CD4-positive, alpha-beta T cell treated with Interleukin-12 subunit alpha and Interleukin-12 subunit beta, for 1 hour (primary cell): ENCODE data around the gene PIK3R5.
A peak's percentile ranks its signal among the peaks of the same experiment; 100 is the strongest.
"Not testable (repeated sequence)": the region's sequence is repeated elsewhere in the genome, so short reads cannot be mapped to it uniquely, and the experiment has no call there.

Experiments
- DNase-seq: peaks from one replicate; pipeline ENCODE4 v3.0.0-alpha.2; 2020

PIK3R5 gene, protein sequence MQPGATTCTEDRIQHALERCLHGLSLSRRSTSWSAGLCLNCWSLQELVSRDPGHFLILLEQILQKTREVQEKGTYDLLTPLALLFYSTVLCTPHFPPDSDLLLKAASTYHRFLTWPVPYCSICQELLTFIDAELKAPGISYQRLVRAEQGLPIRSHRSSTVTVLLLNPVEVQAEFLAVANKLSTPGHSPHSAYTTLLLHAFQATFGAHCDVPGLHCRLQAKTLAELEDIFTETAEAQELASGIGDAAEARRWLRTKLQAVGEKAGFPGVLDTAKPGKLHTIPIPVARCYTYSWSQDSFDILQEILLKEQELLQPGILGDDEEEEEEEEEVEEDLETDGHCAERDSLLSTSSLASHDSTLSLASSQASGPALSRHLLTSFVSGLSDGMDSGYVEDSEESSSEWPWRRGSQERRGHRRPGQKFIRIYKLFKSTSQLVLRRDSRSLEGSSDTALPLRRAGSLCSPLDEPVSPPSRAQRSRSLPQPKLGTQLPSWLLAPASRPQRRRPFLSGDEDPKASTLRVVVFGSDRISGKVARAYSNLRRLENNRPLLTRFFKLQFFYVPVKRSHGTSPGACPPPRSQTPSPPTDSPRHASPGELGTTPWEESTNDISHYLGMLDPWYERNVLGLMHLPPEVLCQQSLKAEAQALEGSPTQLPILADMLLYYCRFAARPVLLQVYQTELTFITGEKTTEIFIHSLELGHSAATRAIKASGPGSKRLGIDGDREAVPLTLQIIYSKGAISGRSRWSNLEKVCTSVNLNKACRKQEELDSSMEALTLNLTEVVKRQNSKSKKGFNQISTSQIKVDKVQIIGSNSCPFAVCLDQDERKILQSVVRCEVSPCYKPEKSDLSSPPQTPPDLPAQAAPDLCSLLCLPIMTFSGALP

DNA sequence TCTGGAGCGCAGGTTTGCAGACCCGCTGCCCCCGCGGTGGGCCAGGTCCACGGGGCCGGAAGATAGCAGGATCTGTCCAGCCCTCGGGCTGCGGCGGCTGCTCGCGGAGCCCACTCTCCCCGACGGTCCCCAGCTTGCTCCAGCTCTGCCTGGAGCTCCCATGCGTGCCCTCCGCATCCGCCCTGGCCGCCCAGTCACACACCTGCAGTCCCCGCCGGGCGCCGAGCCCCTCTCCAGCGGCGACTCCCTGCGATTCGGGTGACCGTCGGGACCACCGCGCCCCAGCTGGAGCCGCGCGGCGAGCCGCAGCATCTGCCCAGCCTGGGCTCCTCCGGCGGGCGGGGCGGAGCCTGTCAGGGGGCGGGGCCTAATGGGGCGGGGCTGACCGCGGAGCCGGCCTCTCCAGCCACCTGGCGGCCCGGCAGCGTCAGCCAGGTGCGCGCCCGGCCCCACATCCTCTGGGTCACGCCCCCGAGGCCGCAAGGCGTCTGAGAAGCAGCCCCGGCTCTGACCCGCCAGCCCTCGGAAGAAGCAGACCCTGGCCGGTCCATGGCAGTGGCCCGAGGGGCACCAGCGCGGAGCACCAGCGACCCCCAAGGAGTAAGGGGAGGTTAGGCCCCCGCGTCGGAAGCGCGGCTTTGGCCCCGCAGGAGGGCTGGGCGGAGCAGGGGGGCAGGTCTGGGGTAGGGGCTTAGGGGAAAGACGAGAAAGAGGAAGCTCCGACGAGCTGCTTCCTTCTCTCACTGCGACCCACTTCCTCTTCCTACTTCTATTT is at the start of gene PIK3R5:
TSS of gene PIK3R5 (minus strand) at position 314 of the 775 bp plus-strand sequence. CDS start 54,213 bp downstream, outside the sequence.
- peak; percentile 89 for DNase-seq

GRCh38 chr17:9011001-9011400 is 45.5 kb upstream of the PIK3R5 start:
- no peak for DNase-seq

GRCh38 chr17:9009737-9010136 is 44.2 kb upstream of the PIK3R5 start:
- no peak for DNase-seq

- no peak for DNase-seq
Measured at GRCh38 chr17:9009096-9009495, 43.6 kb upstream of the PIK3R5 start.

DNA sequence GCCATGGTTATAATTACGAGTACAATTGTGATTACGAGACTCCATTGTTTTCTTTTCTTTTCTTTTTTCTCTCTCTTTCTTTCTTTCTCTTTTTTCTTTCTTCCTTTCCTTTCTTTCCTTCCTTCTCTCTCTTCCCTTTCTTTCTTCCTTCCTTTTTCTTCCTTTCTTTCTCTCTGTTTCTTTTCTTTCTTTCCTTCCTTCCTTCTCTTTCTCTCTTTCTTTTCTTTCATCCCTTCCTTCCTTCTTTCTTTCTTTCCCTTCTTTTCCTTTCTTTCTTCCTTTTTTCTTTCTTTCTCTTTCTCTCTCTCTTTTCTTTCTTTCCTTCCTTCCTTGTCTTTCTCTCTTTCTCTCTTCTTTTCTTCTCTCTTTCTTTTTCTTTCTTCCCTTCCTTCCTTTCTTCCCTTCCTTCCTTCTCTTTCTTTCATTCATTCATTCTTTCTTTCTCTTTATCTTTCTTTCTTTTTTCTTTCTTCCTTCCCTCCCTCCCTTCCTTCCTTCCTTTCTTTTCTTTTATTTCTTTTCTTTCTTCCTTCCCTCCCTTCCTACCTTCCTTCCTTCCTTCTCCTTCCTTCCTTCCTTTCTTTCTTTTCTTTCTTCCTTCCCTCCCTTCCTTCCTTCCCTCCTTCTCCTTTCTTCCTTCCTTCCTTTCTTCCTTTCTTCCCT is 41.7 kb upstream of the PIK3R5 start:
- no peak for DNase-seq

GRCh38 chr17:9006175-9006767 is 40.8 kb upstream of the PIK3R5 start:
- no peak for DNase-seq

DNA sequence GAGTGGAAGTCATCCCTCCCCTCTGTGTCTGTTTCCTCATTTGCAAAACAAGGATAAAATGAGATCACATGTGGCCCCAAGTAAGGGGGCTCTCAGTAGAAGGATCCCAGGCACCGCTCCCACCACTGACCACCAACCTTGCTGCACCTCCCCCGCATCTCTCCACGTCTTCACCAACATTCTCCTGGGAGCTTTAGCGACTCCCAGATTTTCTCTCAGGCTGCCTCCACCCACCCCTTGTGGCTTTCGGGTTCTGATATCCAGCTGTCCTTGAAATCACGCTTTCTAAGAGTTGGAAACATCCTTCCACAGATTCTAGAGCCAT is 39.4 kb upstream of the PIK3R5 start:
- no peak for DNase-seq

- DNase-seq: no peak
Measured at GRCh38 chr17:9004132-9004960, 38.8 kb upstream of the PIK3R5 start.

DNA sequence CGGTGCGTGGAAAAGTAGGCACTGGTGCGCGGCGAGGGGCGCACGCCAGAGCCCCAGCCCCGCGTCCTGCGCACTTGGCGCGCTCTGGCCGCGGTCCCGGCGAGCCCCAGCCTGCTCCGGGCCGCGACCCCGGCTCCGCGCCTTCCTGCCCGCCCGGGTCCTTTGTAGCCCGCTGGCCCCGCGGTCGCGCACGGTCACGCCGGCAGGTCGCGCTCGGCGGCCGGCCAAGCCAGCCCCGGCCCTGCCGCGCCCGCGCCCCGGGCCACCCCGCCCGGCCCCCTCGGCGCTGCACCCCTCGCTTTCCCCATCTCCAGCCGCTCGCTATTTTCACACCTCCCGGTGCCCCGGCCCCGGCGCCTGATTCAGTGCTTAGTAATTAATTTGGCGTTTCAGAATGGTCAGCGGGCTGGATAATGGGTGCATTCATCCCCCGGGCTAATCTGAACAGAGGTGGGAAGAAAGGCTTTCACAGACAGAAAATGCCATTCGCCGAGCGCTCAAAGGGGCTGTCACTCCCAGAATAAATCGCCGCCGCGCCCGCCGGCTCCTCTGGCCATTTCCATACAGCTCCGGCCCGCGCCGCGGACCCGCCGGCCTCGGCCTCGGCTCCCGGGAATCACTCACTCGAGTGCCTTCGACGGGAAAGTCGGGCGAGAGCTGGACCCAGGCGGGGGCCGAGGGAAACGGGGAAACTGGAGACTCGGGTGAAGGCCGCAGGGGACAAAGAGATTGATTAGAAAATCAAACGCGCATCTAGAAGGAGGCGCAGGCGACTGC is 38.0 kb upstream of the PIK3R5 start:
- no peak for DNase-seq

GRCh38 chr17:9002606-9003354 is 37.3 kb upstream of the PIK3R5 start:
- peak; percentile 36 for DNase-seq

DNA sequence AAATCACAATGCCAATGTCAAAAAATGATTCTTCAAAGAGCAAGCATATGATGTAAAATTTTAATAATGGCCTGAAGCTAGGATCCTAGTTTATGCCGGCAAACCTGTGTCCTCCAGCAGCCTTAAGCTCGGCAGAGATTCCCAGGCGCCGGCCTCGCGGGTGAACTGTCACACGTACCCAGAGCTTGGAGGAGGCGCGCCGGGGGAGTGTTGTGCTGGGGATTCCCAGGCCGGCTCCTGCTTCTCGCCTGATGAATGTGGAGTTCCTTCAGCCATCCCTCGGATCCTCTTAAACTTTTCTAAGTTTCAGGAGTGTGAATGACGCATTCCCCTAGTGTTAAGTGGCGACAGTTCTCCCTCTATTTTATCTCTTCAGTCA is 36.7 kb upstream of the PIK3R5 start:
- DNase-seq: no peak

DNA sequence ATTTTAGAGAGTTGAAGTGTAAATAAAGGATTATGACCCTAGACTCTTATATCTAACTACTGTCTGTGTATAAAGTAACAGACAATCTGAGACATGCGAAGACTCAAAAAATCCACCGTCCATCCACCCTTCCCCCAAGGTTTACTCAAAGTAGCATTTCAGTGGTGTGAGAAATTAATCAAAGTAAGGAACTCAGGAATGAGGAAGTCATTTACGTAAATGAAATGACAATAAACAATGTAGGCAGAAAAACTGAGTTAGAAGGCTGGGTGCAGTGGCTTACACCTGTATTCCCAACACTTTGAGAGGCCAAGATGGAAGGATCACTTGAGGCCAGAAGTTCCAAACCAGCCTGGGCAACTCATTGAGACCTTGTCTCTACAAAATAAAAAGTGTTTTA is 36.1 kb upstream of the PIK3R5 start:
- DNase-seq: no peak

DNA sequence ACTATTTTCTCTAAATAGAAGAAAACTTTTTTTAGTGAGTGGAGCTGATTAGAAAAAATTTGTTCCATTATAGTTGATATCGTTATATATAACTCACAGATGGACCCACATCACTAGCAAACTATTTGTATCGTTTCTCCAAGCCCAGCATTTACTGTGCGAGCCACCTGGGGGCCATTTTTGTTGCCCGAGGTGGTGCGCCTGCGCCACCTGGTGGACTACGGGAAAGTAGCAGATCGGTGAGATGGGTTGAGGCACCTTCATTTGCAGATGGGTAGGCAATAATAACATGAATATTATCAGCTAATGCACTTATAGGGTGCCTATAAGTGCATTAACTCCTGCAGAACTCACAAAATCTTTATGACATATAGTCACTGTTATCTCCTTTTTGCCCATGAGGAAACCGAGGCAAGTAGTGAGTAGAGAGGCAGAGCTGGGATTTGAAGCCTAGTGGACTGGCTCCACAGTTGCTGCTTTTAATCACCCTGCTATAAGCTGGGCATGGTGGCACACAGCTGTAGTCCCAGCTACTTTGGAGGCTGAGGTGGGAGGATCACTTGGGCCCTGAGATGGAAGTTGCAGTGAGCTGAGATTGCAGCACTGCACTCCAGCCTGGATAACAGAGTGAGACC is 32.6 kb upstream of the PIK3R5 start:
- peak; percentile 84 for DNase-seq

DNA sequence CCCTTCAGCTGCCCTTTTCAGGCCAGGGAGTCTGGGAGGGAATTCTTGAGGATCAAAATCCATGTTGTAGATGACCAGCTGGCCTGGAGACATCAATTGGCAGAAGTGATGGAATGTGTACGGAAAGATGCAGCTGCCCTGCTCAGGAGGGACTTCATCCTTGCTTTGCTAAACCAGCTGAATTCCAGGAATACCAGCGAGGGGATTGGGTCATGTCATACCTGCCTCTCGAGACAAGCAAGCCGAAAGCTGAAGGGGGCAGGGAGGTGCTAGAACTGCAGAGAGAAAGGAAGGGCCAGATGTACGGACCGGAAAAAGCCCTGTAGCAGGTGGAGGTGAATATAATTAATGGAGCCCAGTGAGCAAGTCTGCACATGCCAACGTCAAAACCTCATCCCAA is 30.2 kb upstream of the PIK3R5 start:
- no peak for DNase-seq

DNA sequence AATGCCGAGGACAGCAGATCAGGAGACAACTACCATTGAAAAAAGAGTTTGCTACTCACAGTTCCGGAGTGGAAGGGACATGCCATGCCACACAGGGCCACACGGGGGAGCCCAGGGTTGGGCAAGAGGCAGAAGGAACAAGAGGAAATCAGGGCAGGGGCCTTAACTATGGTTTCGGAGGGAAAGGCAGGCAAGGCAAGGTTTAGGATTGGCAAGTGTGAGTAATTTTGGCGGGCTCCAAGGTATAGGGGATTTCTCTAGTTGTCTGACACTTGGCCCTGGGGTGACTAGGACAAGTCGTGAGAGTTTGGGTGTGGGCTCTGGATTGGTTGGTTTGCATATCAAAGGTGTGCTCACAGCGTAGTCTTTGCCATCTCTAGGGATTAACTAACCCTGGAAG is 28.8 kb upstream of the PIK3R5 start:
- DNase-seq: peak; percentile 43

DNA sequence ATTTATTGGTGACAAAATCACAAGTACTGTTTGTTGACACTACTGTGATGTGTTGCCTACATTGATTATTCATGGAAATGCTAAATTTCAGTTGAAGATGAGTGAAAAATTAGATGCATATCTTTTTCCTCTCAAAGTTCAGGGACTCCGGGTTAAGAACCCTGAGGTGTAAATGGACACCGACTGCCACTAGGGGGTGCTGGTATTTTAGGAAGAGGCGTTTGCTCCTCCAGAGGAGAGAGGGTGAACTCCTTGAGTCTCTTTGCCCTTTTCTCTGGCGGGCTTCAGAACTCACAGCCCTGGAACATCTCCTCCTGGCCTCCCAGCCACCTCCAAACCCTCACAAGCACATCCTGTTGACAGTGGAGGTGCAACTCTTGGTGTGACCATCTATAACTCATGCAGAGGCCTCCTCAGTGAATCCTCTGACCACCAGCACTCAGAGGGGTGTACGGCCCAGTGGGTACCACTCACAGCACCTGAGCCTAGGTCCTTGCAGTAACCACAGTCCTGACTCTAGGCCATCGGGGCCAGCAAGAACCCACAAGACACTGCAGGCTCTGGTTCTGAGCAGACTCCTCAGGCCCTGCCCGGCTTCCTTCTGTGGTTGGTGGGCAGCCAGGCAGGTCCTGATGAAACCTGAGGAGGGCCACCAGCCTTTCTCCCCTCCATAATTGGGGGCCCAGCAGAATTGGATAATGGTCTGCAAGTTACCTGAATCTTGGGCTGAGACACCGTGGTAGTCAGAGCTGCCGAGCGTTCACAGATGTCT is 26.2 kb upstream of the PIK3R5 start:
- DNase-seq: peak; percentile 73

DNA sequence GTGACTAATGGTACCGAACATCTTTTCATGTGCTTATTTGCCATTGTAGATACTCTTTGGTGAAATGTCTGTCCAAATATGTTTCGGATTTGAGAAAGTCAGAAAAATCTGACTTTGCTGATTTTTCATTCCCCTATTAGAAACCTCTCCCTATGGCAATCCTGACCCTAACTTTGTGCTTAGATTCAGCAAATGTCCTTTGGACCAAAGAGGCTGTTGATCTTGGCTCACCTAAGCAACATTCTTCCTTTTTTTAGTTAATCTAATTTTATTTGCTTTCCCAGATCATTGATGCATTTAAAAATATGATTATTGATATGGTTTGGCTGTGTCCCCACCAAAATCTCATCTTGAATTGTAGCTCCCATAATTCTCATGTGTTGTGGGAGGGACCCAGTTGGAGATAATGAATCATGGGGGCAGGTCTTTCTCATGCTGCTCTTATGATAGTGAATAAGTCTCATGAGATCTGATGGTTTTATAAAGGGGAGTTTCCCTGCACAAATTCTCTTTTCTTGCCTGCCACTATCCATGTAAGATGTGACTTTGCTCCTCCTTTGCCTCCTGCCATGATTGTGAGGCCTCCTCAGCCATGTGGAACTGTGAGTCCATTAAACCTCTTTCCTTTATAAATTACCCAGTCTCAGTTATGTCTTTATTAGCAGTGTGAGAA is 22.9 kb upstream of the PIK3R5 start:
- not testable (repeated sequence) for DNase-seq

DNA sequence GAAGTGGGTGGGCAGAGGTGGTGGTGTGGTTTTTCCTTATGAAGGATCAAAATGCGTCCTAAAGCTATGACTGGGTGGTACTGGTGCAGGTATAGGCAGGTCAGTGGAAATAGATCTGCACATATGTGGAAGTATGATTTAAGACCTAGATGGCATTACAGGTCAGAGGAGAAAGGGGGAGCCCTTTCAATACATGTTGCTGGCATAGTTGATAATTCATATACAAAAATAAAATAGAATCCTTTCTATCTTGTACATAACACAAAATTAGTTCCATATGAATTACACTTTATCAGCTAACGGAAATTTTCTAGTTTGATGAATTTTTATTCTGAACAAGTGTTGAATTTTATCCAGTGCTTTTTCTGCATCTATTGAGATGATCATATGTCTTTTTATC is 20.8 kb upstream of the PIK3R5 start:
- DNase-seq: no peak
